Keratinocyte (primary cell): ENCODE data around the gene ACADM. TPM values are rescaled to one million over a fixed set of nuclear protein-coding genes. Genes with fewer than 3 reads are reported as not detected.
A peak's percentile ranks its signal among the peaks of the same experiment; 100 is the strongest.
"Not testable (repeated sequence)": the region's sequence is repeated elsewhere in the genome, so short reads cannot be mapped to it uniquely, and the experiment has no call there.

ENCODE experiments used
- DNase-seq: peaks from one replicate; pipeline ENCODE4 v3.0.0-alpha.2; 2011; ENCODE audit warnings: low read depth, missing footprints, low spot score
- FAIRE-seq: peaks from 2 replicates; lab custom pipeline; 2011; peaks lifted over from hg19 to GRCh38; lab: Jason Lieb, UNC
- H2AFZ ChIP-seq: 2 replicates; pipeline ENCODE4 v1.6.0; 2012; ENCODE audit warnings: low read length, control low read depth, inconsistent platforms; ENCODE audit not compliant: control insufficient read depth
- H3K27ac ChIP-seq: 2 replicates; pipeline ENCODE4 v1.5.1; 2011; ENCODE audit warnings: low read length; ENCODE audit not compliant: control insufficient read depth, insufficient read depth
- H3K27me3 ChIP-seq: 3 replicates; pipeline ENCODE4 v1.6.0; 2011; ENCODE audit warnings: low read length; ENCODE audit not compliant: control insufficient read depth, insufficient read depth; ENCODE audit errors: extremely low read depth
- H3K36me3 ChIP-seq, 2 experiments: 2 replicates in 1 of 2; 3 replicates in 1 of 2; pipeline ENCODE4 v1.5.1; 2011; ENCODE audit warnings: low read length in 2 of 2, mild to moderate bottlenecking in 1 of 2; ENCODE audit not compliant: control insufficient read depth in 2 of 2, insufficient read depth in 2 of 2; ENCODE audit errors: extremely low read depth in 1 of 2
- H3K4me1 ChIP-seq: 3 replicates; pipeline ENCODE4 v1.5.1; 2011; ENCODE audit warnings: low read length; ENCODE audit not compliant: control insufficient read depth, insufficient read depth; ENCODE audit errors: extremely low read depth
- H3K4me2 ChIP-seq: 3 replicates; pipeline ENCODE4 v1.6.0; 2011; ENCODE audit warnings: low read depth, low read length; ENCODE audit not compliant: control insufficient read depth, insufficient read depth; ENCODE audit errors: extremely low read depth
- H3K4me3 ChIP-seq, 3 experiments: fragments of 200-600 bp in 1 of 3; sonication (generic) in 1 of 3; 2 replicates in 2 of 3; 3 replicates in 1 of 3; pipeline ENCODE4 v1.5.1; 2011 to 2016; ENCODE audit warnings: low read length in 3 of 3, mild to moderate bottlenecking in 3 of 3, control low read depth in 2 of 3, inconsistent platforms in 1 of 3, low read depth in 1 of 3, mixed read lengths in 1 of 3, mixed run types in 1 of 3, moderate library complexity in 1 of 3; ENCODE audit not compliant: control insufficient read depth in 2 of 3, insufficient read depth in 2 of 3; ENCODE audit errors: extremely low read depth in 1 of 3
- H3K79me2 ChIP-seq: 2 replicates; pipeline ENCODE4 v1.6.0; 2012; ENCODE audit warnings: low read length; ENCODE audit not compliant: control insufficient read depth, insufficient read depth
- H3K9ac ChIP-seq: 3 replicates; pipeline ENCODE4 v1.6.0; 2011; ENCODE audit warnings: low read length; ENCODE audit not compliant: control insufficient read depth, insufficient read depth; ENCODE audit errors: extremely low read depth
- H3K9me1 ChIP-seq: 3 replicates; pipeline ENCODE4 v1.6.0; 2011; ENCODE audit warnings: low read length; ENCODE audit not compliant: control insufficient read depth, insufficient read depth; ENCODE audit errors: extremely low read depth
- H3K9me3 ChIP-seq: 2 replicates; pipeline ENCODE4 v1.5.1; 2012; ENCODE audit warnings: low read depth, low read length; ENCODE audit not compliant: control insufficient read depth
- H4K20me1 ChIP-seq: 3 replicates; pipeline ENCODE4 v1.6.0; 2011; ENCODE audit warnings: low read length; ENCODE audit not compliant: control insufficient read depth, insufficient read depth; ENCODE audit errors: extremely low read depth
- EZH2 ChIP-seq: IDR thresholded peaks from one replicate; pipeline ENCODE4 v1.6.1; 2012; ENCODE audit warnings: inconsistent platforms, mild to moderate bottlenecking, low read length, moderate library complexity
- dilution Hi-C: fragments of 300-500 bp; cut with MboI; formaldehyde crosslinking; loops from one replicate; pipeline ENCODE4 v1.7.0; 2020; ENCODE audit warnings: low sequenced_read_pairs; ENCODE audit not compliant: extremely low pct_ligation_motif_present
- polyA plus RNA-seq, 5 experiments: library from polyadenylated mRNA; depleted of rRNA in 3 of 5; stranded (reverse) in 3 of 5; stranded (forward) in 1 of 5; unstranded in 1 of 5; fragments of >200 nt; gene quantifications; 1 replicate in 1 of 5; 2 replicates in 3 of 5; 3 replicates in 1 of 5; pipeline versions ENCODE4 v1.2.1 to v1.2.3, GENCODE V29; 2011 to 2012; ENCODE audit warnings: missing spikeins in 2 of 5, low read depth in 1 of 5, low replicate concordance in 1 of 5
- TF ChIP-seq, protein P1 (sequence below), 3 experiments: IDR thresholded peaks in 1 of 3; conservative IDR thresholded peaks in 1 of 3; optimal IDR thresholded peaks in 1 of 3; 2 replicates in 2 of 3; 3 replicates in 1 of 3; pipeline versions ENCODE3 to v1.5.1; 2011; ENCODE audit warnings: low read length in 3 of 3, mild to moderate bottlenecking in 3 of 3, moderate library complexity in 2 of 3, control low read depth in 1 of 3, inconsistent platforms in 1 of 3; ENCODE audit not compliant: insufficient read depth in 2 of 3; ENCODE audit errors: extremely low read depth in 1 of 3

ACADM gene
- polyA plus RNA-seq, 1 donor (not counting 4 experiments of a cell fraction or from before 2014, with no cell fraction given): 52.2 TPM

DNA sequence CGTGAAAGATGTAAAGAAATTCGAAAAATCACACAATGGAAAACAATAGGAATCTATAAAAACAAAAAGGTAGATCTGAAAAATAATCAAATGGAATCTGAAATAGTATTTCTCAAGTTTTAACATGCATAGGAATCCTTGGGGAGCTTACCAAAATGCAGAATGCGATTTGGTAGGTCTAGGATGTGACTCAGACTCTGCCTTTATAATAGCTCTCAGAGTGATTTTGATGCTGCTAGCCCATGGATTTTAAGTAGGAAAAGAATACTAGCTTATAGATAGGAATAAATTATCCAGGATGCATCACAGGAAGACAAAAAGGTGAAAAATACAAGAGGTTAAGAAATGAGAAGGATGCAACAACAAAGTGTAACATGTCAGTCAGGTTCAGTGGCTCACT is 47.5 kb downstream of the ACADM start:
- Histone ChIP-seq H3K79me2 (no peaks in the 10 kb centered on the region), H3K9me3 (no peaks in the 10 kb centered on the region), H4K20me1 (no peaks in the 10 kb centered on the region), H3K4me1 (peaks cover 13% of the 10 kb centered on the region), H3K9ac (no peak overlapping the region), H3K4me2 (no peak overlapping the region), H3K4me3 (no peak overlapping the region), H3K27me3 (no peaks in the 10 kb centered on the region), H2AFZ (no peak overlapping the region), H3K9me1 (no peaks in the 10 kb centered on the region), H3K36me3 (no peaks in the 10 kb centered on the region), H3K27ac (no peak overlapping the region)
- dilution Hi-C loops: no loop called here
- peak; percentile 41 for FAIRE-seq
- TF ChIP-seq EZH2: no peak
- TF ChIP-seq, protein P1, sequence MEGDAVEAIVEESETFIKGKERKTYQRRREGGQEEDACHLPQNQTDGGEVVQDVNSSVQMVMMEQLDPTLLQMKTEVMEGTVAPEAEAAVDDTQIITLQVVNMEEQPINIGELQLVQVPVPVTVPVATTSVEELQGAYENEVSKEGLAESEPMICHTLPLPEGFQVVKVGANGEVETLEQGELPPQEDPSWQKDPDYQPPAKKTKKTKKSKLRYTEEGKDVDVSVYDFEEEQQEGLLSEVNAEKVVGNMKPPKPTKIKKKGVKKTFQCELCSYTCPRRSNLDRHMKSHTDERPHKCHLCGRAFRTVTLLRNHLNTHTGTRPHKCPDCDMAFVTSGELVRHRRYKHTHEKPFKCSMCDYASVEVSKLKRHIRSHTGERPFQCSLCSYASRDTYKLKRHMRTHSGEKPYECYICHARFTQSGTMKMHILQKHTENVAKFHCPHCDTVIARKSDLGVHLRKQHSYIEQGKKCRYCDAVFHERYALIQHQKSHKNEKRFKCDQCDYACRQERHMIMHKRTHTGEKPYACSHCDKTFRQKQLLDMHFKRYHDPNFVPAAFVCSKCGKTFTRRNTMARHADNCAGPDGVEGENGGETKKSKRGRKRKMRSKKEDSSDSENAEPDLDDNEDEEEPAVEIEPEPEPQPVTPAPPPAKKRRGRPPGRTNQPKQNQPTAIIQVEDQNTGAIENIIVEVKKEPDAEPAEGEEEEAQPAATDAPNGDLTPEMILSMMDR (optimal IDR thresholded peaks at IDR 0.05 in 1 of 3, IDR thresholded peaks at IDR 0.05 in 1 of 3, conservative IDR thresholded peaks at IDR 0.05 in 1 of 3; ENCODE audit: extremely low read depth in 1 of 3, insufficient read depth in 2 of 3, low read length in 3 of 3): no peak
- no peak for DNase-seq

DNA sequence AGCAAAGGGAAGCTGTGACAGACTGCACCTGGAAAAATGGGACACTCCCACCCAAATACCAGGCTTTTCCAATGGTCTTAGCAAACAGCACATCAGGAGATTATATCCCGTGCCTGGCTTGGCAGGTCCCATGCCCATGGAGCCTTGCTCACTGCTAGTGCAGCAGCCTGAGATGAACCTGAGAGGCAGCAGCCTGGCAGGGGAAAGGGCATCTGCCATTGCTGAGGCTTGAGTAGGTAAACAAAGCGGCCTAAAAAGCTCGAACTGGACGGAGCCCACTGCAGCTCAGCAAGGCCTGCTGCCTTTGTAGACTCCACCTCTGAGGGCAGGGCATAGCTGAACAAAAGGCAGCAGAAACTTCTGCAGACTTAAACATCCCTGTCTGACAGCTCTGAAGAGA is 53.3 kb downstream of the ACADM start:
- DNase-seq, H3K4me1 ChIP-seq, H3K4me3 ChIP-seq, H3K9ac ChIP-seq, H3K9me1 ChIP-seq, H3K4me2 ChIP-seq, H3K79me2 ChIP-seq, H3K9me3 ChIP-seq, H4K20me1 ChIP-seq, H3K27me3 ChIP-seq, H2AFZ ChIP-seq, dilution Hi-C loops, FAIRE-seq, H3K27ac ChIP-seq, H3K36me3 ChIP-seq: not testable (repeated sequence)

GRCh38 chr1:75778694-75779093 is 54.2 kb downstream of the ACADM start:
- H3K4me1 ChIP-seq, H3K27ac ChIP-seq, H3K9me3 ChIP-seq, H3K9ac ChIP-seq, H3K79me2 ChIP-seq, FAIRE-seq, dilution Hi-C loops, H3K4me3 ChIP-seq, H3K27me3 ChIP-seq, H4K20me1 ChIP-seq, H3K9me1 ChIP-seq, H3K4me2 ChIP-seq, DNase-seq, H2AFZ ChIP-seq, H3K36me3 ChIP-seq: not testable (repeated sequence)

- H3K9me1 ChIP-seq, H3K9ac ChIP-seq, H3K9me3 ChIP-seq, H3K36me3 ChIP-seq, FAIRE-seq, H3K4me2 ChIP-seq, H3K4me3 ChIP-seq, H3K79me2 ChIP-seq, DNase-seq, H4K20me1 ChIP-seq, H3K27ac ChIP-seq, H3K27me3 ChIP-seq, H3K4me1 ChIP-seq, dilution Hi-C loops, H2AFZ ChIP-seq: not testable (repeated sequence)
Observed at GRCh38 chr1:75780183-75780582, 55.7 kb downstream of the ACADM start.
